ENCODE results near the gene CCDC196. TPM values are rescaled to one million over a fixed set of nuclear protein-coding genes. Genes with fewer than 3 reads are reported as not detected.
"Not testable (repeated sequence)": the region's sequence is repeated elsewhere in the genome, so short reads cannot be mapped to it uniquely, and the experiment has no call there.

Gene CCDC196
- polyA plus RNA-seq, 3 donors = 0.21 to 0.30 (median 0.29) TPM

DNA sequence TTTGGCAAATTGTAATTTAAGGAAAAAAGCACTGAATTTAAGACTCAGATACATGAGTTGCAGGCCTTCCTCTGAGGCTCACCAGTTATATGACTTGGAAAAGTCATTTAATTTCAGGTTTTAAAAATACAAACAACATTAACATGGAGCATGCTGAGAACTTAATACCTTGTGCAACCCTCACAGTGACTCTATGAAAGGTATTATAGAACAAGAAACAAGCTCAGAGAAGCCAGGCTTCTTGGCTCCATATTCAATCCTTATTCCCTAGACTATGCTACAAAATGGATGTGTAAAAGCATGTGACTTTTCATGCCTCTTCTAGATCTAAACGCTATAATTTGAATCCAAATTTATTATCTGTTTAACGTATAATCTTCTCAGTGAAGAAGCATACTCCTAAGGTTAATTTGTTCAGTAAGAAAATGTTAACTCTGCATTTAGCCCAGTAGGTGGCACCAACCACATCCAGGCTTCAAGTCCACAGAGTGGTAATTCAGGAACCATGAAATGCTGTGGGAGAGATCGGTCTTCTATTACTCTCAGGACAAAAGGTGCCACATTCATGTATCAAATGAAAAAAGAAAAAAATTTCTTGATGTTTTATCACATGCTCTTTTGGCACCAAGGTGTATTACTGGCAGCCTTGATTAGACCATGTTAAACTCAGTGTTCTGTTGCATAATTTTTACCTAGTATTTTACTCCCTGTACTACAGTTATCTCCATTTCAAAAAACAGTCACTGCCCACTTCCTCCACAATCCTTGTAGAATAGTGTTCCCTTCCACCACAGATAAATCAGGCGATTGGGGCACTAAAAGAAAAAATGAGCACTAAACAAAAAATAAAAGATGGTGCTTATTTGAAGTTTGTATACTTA lies 9.3 kb downstream of the CCDC196 start:
- DNase-seq = peak; percentile 71

DNA sequence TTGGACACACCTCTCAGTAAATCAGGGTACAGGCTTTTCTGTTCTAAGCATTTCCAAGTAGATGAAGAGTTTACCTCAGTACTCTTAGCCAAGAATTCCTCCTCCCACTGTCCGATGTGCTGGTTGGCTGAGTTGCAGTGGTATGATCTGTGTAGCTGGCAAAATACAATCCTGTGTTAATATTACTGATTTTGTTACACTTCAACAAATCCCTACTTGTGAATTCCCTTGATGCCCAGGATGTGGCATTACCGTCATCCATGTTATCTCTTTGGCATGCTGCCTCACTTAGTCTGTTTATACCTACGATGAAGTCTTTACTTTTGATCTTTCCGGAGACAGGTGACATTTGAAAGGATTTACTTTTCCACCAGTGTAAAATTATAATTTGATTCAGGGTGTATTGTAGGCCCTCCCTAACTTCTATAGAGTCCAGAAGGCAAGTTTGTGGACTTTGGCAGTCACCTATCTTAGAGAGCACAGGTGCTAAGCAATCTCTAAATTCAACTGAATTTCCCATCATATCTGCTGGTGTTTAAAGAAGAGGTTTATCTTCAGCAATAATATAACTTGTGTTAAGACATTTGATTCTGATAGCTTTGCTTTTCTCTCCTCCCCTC lies 10.1 kb downstream of the CCDC196 start:
- DNase-seq = no peak

DNA sequence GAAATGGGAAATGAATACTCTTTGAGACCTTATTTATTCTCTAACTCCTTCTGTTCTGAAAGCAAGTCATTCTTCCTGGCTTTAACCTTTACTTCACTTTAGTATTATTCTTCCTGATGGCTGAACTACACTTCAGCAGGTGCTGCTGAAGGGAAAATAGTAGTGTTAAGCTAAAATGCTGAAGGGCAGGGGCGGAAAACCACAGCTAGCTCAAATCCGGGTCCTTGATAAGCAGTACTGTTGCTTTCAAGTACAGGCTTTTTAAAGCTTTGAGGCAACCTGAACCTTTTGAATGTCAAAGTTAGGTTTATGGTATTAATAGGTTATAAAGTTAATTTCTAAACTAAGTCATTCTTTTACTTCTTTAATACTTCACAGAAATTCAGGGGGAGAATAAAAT lies 10.7 kb downstream of the CCDC196 start:
- DNase-seq = no peak

DNA sequence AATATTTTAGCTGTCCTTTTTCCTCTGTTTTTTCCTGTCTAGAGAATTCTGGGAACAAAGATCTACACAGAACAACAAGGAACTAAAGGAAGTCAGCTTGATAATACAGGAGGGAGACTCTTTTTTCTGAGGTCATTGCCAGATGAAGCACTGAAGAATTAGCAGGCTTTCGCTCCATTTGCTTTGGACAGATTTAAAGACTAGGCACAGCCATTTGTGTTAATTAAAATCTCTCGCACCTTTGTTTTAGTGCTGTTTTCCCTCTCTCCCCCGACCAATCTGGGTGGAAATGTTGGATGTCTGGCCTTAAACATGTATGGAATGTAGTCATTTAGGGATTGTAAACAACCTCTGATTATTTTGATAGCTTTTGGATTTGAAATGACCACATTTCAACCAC lies 12.1 kb downstream of the CCDC196 start:
- DNase-seq = no peak

DNA sequence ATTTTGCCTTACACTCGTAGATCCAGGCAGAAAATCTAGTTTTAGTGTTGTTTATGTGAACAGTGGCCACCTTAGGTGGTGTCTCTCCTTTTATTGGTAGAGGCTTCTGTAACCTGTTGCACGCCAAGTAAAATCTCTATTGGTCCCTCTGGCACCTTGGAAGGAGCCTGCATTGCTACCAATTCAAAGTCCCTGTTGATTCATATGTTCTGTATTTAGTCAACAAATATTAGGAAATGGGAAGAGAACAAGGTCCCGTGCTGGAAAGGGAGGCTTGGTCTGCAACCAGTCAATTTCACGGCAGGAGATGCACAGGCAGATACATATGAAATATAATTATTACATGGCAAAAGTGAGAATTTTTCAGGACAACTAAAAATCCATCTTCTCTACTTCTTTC lies 15.4 kb downstream of the CCDC196 start:
- no peak for DNase-seq

DNA sequence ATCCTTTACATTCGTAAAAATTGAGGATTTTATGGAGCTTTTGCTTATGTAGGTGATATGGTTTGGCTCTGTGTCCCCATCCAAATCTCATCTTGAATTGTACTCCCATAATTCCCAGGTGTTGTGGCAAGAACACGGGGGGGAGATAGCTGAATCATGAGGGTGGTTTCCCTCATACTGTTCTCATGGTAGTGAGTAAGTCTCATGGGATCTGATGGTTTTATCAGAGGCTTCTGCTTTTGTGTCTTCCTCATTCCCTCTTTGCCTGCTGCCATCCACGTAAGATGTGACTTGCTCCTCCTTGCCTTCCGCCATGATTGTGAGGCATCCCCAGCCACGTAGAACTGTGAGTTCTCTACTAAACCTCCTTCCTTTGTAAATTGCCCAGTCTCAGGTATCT lies 16.7 kb downstream of the CCDC196 start:
- DNase-seq = not testable (repeated sequence)

DNA sequence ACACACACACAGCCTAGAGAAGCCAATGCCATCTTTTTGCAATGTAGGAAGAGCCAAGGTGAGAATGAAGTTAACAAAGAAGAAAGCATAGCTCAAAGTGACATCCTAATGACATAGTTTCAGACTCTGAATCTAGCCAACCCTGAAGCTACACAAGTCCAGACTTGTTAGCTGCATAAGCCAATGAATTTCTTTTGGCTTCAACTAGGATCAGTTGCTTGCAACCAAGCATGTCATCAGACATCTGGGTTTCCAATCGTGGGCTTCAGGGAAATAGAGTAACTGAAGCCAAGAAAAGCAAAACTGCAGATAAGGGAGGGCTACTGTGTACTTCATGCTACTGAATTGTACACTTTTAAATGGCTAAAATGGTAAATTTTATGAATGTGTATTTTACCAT lies 17.4 kb downstream of the CCDC196 start:
- no peak for DNase-seq

DNA sequence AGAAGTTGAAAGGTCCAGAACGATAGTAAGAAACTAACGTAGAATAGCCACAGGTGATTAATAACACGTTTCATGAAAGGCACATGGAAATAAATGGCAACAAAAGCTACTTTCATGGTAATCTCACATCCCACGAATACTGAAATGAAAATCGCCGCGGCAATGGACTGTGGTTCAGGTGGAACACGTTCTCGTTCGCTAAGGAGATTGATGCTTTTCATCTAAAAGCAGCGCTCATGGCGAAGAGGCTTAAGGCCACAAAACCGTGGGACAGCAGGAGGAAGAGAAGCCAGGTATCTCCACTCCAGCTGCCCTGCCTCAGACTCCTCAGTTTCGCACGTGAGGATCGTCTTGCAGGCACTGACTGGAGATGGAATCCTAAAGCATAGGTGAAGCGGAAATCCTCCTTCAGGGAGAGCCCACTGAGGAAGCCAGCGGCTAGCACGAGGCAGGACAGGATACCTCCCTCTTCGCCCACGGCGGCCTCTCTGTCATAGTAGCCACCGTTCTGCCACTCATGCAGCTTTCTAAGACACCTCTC lies 21.1 kb downstream of the CCDC196 start:
- no peak for DNase-seq

DNA sequence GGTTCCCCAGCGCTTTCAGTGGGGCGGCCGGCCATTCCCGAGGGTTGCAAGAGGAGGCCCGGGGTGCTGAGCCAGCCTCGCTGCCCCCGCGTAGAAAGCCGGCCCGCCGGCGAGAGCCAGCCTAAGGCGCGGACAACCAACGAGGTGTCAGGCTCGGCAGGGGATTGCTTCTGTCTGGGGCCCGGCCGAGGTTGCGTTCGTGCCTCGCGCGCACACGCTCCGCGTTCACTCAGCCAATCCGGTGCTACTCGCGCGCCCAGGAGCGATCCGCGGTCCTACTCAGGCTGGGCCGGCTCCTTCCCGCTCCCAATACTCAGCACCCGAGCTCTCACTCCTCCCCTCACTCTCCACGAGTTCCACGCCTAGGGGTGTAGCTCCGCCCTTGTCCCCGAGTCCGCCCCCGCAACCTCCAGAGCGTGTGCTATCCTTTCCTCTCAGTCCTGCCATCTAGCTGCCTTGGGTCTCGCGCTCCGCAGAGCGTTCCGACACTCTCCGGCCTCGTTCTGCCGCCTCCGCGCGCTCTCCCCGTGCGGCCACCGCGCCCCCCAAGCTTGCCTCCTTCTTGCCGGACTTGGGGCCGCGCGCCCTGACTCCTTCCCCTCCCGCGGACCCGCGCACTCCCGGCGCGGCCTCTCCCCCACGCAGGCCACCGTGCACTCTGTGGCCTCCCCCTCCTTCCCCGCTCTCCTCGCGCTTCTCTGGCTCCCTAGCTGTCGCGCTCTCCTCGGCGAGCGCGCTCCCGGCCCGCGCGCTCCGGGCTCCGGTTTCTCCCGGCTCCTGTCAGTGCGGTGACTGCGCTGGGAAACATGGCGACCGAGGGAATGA lies 21.8 kb downstream of the CCDC196 start, which contains the start of gene GPHN:
GPHN (plus strand) TSS at position 426 of the 825 bp plus-strand sequence.
- DNase-seq = peak; percentile 96

DNA sequence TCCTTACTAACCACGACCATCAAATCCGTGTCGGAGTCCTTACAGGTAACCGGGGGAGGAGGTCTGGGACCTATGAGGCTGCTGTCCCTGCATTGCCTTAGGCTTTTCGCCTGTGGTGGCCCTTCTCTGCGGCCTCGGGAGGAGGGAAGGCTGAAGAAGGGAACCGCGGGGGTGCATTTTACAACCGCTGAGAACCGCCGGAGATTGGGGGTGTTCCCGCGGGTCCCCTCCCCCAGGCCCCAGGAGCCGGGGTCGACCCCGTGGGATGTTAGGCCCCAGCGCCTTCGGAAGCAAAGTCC lies 22.3 kb downstream of the CCDC196 start:
- DNase-seq = no peak

DNA sequence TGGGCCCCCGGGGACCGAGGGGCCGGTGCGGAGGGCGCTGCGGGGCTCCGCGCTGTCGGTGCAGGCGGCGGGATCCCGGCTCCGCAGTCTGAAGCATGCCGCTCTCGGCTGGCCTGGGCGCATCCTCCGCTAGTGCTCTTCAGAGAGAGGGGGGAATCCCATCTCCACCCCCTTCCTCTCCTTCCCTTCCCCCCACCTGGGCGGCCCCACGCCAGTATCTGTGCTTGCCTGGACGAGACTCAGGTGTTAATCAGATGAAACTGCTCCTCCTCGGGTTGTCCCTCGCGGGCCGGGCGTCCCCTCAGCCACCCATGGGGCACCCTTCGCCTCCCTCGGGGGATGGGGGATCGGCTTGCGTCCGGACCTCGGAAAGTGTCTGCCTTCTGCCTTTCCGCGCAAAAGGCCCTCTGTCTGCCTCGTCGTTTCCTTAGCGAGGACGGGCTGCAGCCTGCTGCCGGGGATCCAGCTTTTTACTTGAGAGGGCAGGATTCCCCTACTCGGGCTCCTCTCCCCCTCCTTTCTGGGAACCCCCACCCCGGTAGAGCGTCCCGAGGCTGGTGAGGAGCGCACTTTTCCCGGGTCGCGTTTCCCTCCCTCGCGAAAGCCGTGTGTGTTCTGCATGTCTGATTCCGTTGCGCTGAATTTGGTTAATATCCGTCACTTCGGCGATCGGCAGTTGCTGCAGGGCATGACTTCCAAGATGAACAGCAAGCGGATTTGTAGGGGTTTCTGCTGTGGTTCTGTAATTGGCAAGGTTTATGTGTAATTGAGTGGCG lies 22.9 kb downstream of the CCDC196 start:
- DNase-seq = no peak

DNA sequence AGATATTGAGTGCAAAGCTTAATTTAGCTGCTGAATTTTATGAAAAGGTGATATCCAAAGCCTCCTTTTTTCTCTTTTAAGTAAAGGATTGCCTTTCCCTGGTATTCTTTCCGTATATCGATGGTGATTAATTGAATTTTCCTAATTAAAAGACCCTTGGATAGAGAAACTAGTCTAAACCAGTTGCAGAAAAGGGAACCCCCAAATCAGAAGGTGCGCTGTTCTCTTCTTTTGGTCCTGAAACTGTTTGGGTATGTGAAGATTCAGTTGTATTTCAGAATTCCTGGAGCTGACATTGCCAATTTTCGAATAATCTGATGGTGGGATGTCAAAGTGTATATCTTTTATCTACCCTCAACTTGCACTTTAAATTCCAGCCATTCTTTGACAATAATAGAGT lies 23.7 kb downstream of the CCDC196 start:
- no peak for DNase-seq

DNA sequence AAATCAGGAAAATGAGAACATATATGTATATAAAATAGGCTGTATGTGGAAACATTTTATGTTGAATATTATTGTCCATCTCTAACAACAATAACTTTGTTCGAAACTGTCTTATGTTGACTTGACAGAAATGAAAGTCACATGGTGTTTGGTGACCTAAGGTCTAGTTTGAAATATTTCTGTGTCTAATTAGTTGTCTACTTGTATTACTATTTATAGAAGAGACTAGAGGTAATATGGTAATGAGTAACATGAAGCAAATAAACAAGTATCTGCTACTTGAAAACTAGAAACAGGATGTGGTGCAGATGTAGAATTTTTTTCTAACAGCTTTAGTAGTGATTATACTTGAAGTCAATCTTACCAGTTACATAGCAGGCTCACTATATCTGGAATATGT lies 25.7 kb downstream of the CCDC196 start:
- no peak for DNase-seq

DNA sequence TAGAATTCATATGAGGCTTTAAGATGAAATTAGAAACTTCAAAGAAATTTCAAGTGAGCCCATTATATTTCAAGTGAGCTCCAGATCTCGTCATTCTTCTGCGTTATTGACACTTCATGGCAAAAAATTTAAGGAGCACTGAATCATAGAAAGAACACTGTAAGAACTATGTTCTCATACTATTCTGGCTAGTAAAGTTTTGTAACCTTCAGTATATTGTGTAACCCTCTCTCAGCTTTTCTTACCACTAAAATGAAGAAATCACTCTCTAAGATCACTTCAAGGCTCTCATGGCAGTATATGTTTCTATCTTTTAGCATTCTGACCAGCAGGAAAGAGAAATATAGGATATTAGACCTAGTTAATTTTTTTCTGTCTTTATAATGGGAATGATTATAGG lies 28.0 kb downstream of the CCDC196 start:
- DNase-seq = no peak

DNA sequence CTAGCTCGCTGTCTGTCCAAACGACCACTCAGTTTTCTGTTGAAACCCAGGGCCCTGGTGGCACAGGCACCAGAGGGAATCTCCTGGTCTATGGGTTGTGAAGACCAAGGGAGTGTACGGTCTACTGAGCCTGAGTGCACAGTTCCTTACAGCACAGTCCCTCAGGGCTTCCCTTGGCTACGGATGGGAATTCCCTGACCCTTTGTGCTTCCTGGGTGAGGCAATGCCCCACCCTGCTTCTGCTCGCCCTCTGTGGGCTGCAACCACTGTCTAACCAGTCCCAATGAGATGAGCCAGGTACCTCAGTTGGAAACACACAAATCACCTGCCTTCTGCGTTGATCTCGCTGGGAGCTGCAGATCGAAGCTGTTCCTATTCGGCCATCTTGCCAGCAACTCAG lies 44.4 kb downstream of the CCDC196 start:
- no peak for DNase-seq

DNA sequence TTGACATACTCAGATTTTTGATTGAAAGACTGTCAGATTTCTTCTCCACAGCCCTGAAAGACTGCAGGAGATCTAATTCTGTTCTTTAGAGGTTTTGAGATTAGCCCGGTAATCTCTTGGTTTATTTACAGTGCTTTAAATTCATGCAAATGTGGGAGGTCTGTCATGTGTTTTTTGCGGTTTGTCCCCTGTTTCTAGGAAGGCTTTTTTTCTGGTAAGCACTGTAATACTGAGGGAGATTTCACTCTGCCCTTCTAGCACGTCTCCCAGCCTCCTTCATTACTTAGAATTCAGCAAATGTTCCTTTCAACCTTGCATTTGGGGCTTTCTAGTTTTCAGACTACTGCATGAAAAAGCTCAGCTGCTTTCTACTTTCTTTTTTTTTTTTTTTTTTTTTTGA lies 52.9 kb downstream of the CCDC196 start:
- DNase-seq = no peak

DNA sequence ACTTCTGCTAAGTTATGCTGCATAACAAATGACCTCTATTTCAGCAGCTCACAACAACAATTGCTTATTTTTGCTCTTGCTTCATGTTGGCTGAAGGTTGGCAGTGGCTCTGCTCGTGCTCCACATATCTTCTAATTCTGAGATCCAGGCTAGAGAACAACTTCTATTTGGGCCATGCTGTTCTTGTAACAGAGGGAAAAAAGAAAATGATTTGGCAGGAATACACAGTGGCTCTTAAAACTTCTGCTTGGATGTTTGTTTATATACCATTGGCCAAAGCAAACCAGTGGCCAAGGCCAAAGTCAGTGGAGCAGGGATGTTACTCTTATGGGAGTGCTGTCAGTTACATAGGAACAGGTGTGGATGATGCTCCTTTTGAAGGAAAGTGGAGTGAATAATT lies 53.9 kb downstream of the CCDC196 start:
- DNase-seq = no peak

DNA sequence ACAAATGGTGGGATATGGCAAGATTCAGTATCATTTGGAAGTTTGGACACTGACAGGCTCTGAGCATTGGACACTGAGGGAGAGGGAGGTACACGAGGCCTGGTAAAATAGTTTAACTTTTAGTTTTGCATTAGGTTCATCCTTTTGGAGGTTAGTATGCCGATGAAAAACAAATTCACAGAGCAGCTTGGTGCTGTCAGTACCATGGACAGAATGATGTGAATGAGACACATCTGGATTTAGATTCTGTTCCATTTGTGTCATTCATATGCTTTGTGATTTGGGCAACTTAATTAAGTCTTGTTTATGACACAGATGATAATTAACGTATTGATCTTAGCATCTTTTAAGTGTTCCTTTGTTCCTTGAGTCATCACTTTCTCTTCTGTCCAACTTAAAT lies 55.5 kb downstream of the CCDC196 start:
- no peak for DNase-seq

DNA sequence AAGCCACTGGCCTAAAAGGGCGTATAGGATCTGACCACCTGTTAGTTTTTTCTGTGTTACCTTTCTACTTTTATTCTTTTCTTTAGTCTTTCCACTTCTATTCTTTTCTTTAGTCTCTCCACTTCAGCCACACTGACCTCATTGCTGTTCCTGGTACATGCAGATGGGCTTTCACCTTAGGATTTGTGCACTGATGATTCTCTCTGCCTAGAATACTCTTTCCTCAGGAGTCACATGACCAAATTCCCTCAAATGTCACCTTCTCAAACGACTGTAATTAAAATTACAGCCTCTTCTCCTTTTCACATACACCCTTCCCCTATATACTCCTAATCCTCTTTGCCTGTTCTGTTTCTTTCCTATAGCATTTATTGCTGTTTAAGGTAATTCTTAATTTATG lies 57.8 kb downstream of the CCDC196 start:
- DNase-seq = no peak

DNA sequence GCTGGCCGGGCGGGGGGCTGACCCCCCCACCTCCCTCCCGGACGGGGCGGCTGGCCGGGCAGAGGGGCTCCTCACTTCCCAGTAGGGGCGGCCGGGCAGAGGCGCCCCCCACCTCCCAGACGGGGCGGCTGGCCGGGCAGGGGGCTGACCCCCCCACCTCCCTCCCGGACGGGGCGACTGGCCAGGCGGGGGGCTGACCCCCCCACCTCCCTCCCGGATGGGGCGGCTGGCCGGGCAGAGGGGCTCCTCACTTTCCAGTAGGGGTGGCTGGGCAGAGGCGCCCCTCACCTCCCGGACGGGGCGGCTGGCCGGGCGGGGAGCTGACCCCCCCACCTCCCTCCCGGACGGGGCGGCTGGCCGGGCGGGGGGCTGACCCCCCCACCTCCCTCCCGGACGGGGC lies 59.0 kb downstream of the CCDC196 start:
- DNase-seq = not testable (repeated sequence)

DNA sequence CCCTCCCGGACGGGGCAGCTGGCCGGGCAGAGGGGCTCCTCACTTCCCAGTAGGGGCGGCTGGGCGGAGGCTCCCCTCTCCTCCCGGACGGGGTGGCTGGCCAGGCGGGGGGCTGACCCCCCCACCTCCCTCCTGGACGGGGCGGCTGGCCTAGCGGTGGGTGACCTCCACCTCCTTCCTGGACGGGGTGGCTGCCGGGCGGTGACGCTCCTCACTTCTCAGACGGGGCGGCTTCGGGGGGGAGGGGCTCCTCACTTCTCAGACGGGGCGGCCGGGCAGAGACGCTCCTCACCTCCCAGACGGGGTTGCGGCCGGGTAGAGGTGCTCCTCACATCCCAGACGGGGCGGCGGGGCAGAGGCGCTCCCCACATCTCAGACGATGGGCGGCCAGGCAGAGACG lies 59.6 kb downstream of the CCDC196 start:
- not testable (repeated sequence) for DNase-seq

All from renal pelvis (tissue), 4 donors.